Breast epithelium (tissue), 4 donors: ENCODE measurements around the gene SYMPK. TPM values are rescaled to one million over a fixed set of nuclear protein-coding genes. Genes with fewer than 3 reads are reported as not detected.

Source experiments
- DNase-seq, 2 donors: peaks; one replicate each; pipeline ENCODE4 v3.0.0-alpha.2; 2019; ENCODE audit warnings: low spot score in 2 of 2
- H3K27ac ChIP-seq, 2 donors: fragments of 200-600 bp; sonication (generic) in 1 of 2; one replicate each; pipeline ENCODE4 v1.5.1; 2016 to 2019; ENCODE audit warnings: mild to moderate bottlenecking in 1 of 2
- H3K27me3 ChIP-seq, 2 donors: fragments of 200-600 bp; sonication (generic) in 1 of 2; one replicate each; pipeline versions ENCODE4 v1.5.1 to v1.6.0; 2017 to 2019; ENCODE audit warnings: control low read depth in 1 of 2, mild to moderate bottlenecking in 1 of 2
- H3K36me3 ChIP-seq: fragments of 200-600 bp; one replicate; pipeline ENCODE4 v1.5.1; 2019
- H3K4me1 ChIP-seq, 2 donors: fragments of 200-600 bp; sonication (generic); one replicate each; pipeline ENCODE4 v1.5.1; 2016 to 2019; ENCODE audit warnings: control low read depth in 1 of 2
- H3K4me3 ChIP-seq, 3 donors: fragments of 200-600 bp; sonication (generic); 1 replicate in 2 of 3; 2 replicates in 1 of 3; pipeline ENCODE4 v1.5.1; 2016 to 2019; ENCODE audit warnings: mild to moderate bottlenecking in 3 of 3, moderate library complexity in 2 of 3
- H3K9me3 ChIP-seq, 2 donors: fragments of 200-600 bp; sonication (generic) in 1 of 2; one replicate each; pipeline ENCODE4 v1.5.1; 2016 to 2019; ENCODE audit warnings: control low read depth in 1 of 2
- POLR2A ChIP-seq: fragments of 450-650 bp; IDR thresholded peaks from one replicate; pipeline ENCODE4 v1.6.1; 2016; ENCODE audit warnings: antibody characterized with exemption, mild to moderate bottlenecking, moderate library complexity
- POLR2AphosphoS5 ChIP-seq, 3 donors: sonication (generic); formaldehyde crosslinking; IDR thresholded peaks; one replicate each; pipeline ENCODE4 v1.6.1; 2017; ENCODE audit warnings: antibody characterized with exemption in 3 of 3
- intact Hi-C: fragments of 100-400 bp; cut with DNase I; formaldehyde crosslinking; loops from one replicate; pipeline ENCODE4 v1.15.1; 2023; ENCODE audit warnings: low total_unique reads
- total RNA-seq, 3 donors: library from RNA; depleted of rRNA; stranded (reverse); fragments of >200 nt; gene quantifications; one replicate each; pipeline ENCODE4 v1.1.0, GENCODE V29; 2016
- TF ChIP-seq, protein P1 (sequence below), 3 donors: fragments of 450-650 bp; IDR thresholded peaks; one replicate each; pipeline ENCODE4 v1.5.1; 2016 to 2017; ENCODE audit warnings: antibody characterized with exemption in 3 of 3, mild to moderate bottlenecking in 3 of 3, moderate library complexity in 3 of 3

Gene SYMPK
- total RNA-seq, 3 donors from 2014 or later = 24.3 to 50.8 (median 31.3) TPM

DNA sequence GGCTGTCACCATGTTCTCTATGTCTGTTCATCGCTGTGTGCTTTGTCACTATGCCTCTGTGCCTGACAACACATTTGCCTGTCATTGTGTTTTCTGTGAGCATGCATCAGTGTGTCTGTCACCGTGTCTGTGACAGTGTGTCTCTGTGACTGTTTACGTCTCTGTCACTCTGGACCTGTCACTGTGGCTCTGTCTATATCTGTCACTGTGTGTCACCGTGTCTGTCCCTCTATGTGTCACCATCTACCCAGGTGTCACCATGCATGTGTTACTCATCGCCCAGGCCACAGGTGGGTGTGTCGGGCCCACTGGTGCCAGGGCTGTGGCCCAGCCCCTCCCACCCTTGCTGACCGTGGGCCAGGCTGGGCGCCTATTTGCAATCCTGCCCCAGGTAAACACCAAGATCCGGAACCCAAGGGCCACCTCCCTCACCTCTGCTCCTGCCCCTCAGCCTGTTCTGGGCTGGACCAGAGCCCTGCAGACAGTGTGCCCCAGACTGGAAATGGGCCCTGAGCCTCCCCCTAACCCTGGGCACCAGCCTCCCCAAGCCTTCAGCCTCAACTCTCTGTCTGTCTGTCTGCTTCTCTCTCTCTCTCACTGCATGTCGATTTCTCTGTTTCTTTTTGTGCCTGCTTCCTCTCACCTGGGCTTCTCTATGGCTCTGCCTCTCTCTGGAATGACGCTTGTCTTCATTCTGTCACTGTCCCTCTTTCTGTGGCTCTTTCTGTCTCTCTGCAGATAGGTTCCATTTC lies 15.3 kb upstream of the SYMPK start:
- peak; percentile 82 to 83 for DNase-seq
- H3K36me3 ChIP-seq = no peaks in the 10 kb centered on the region
- peak overlapping the region; percentile 93 to 95 for H3K27ac ChIP-seq
- no peak overlapping the region for H3K4me3 ChIP-seq
- no peaks in the 10 kb centered on the region for H3K9me3 ChIP-seq
- no peaks in the 10 kb centered on the region for H3K27me3 ChIP-seq
- intact Hi-C loops = no loop called here
- TF ChIP-seq, protein P1, sequence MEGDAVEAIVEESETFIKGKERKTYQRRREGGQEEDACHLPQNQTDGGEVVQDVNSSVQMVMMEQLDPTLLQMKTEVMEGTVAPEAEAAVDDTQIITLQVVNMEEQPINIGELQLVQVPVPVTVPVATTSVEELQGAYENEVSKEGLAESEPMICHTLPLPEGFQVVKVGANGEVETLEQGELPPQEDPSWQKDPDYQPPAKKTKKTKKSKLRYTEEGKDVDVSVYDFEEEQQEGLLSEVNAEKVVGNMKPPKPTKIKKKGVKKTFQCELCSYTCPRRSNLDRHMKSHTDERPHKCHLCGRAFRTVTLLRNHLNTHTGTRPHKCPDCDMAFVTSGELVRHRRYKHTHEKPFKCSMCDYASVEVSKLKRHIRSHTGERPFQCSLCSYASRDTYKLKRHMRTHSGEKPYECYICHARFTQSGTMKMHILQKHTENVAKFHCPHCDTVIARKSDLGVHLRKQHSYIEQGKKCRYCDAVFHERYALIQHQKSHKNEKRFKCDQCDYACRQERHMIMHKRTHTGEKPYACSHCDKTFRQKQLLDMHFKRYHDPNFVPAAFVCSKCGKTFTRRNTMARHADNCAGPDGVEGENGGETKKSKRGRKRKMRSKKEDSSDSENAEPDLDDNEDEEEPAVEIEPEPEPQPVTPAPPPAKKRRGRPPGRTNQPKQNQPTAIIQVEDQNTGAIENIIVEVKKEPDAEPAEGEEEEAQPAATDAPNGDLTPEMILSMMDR (IDR thresholded peaks at IDR 0.05) = no peak
- TF ChIP-seq POLR2A = no peak
- TF ChIP-seq POLR2AphosphoS5 (IDR thresholded peaks at IDR 0.05) = no peak
- H3K4me1 ChIP-seq = peaks cover 10 to 14% of the 10 kb centered on the region in 2 donors

DNA sequence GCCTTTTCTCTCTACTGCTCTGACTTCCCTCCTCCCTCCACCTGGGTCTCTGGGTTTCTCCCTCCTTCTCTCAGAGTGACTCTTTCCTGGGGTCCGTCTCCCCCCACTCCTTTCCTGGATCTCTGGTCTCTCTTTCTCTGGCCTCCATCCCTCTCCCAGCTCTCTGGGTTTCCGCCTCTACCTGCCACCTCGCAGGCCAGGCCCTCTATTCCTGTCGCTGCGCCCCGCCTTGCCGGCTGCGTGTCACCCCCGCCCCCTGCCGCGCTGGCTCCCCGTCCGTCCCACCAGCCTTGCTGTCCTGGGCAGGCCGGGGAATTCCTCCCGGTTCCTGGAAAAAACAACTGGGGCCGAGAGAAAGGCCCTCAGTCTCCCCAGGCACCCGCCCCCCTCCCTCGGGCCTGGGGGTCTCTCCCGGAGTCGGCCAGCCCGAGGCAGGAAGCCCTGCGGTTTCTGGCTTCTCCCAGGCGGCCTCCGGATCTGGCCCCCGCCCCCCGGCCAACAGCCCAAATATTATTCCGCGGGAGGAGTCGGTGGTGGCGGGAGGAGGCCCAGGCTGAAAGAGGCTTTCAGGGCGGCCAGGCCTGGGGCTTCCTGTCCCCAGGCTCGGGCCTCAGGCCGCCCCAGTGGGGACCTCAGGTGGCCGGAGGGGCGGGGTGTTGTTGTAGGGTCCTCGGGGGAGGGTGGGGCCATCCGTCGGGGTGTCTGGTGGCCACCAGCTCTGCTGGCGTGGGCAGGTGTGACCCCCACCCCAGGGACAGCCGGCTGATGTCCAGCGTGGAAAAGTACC lies 13.7 kb upstream of the SYMPK start:
- Histone ChIP-seq H3K36me3 (no peaks in the 10 kb centered on the region), H3K9me3 (no peaks in the 10 kb centered on the region), H3K27ac (peak overlapping the region; percentile 93 to 95), H3K4me1 (peaks cover 5 to 14% of the 10 kb centered on the region in 2 donors), H3K27me3 (no peaks in the 10 kb centered on the region), H3K4me3 (peak overlapping the region; percentile 30 to 59 (median 43))
- peak; percentile 58 to 72 for DNase-seq
- TF ChIP-seq POLR2AphosphoS5 (IDR thresholded peaks at IDR 0.05) (peak in 1 of 3 donors; percentile 25), POLR2A (no peak)
- TF ChIP-seq, protein P1 (IDR thresholded peaks at IDR 0.05) = no peak
- intact Hi-C loops = no loop called here

DNA sequence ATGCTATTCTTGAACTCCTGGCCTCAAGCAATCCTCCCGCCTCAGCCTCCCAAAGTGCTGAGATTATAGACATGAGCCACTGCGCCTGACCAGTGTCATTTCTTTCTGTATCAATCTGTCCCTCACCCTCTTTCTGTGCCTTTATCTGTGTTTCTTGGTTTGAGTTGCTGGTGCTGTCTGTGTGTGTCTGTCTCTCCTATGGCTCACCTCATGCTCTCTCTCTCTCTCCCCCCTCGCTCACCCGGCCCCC lies 13.1 kb upstream of the SYMPK start:
- peak overlapping the region in 2 of 3 donors; percentile 43 to 59 for H3K4me3 ChIP-seq
- intact Hi-C loops = no loop called here
- no peaks in the 10 kb centered on the region for H3K9me3 ChIP-seq
- peaks cover 5 to 14% of the 10 kb centered on the region in 2 donors for H3K4me1 ChIP-seq
- no peaks in the 10 kb centered on the region for H3K27me3 ChIP-seq
- no peak for DNase-seq
- no peak for TF ChIP-seq POLR2AphosphoS5 (IDR thresholded peaks at IDR 0.05)
- no peak for TF ChIP-seq POLR2A
- TF ChIP-seq, protein P1 (IDR thresholded peaks at IDR 0.05) = no peak
- H3K27ac ChIP-seq = peak overlapping the region; percentile 93 to 95
- no peaks in the 10 kb centered on the region for H3K36me3 ChIP-seq

DNA sequence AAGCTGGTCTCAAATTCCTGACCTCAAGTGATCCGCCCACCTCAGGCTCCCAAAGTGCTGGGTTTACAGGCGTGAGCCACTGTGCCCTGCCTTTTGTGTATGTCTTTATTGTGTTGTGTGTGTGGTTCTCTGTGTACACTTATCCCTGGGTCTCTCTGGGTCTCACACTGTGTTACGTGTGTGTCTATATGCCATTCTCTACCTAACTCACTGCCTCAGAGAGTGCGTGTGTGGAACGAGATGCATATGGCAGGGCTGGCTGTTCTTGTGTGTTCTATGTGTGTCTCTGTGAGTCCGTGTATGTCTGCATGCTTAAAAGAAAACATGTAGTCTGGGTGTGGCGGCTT lies 11.6 kb upstream of the SYMPK start:
- intact Hi-C loops = no loop called here
- Histone ChIP-seq H3K4me1 (peaks cover 5 to 14% of the 10 kb centered on the region in 2 donors), H3K27me3 (no peaks in the 10 kb centered on the region), H3K36me3 (no peaks in the 10 kb centered on the region), H3K9me3 (no peaks in the 10 kb centered on the region), H3K4me3 (no peak overlapping the region), H3K27ac (no peak overlapping the region)
- no peak for DNase-seq
- TF ChIP-seq POLR2AphosphoS5 (IDR thresholded peaks at IDR 0.05) = no peak

DNA sequence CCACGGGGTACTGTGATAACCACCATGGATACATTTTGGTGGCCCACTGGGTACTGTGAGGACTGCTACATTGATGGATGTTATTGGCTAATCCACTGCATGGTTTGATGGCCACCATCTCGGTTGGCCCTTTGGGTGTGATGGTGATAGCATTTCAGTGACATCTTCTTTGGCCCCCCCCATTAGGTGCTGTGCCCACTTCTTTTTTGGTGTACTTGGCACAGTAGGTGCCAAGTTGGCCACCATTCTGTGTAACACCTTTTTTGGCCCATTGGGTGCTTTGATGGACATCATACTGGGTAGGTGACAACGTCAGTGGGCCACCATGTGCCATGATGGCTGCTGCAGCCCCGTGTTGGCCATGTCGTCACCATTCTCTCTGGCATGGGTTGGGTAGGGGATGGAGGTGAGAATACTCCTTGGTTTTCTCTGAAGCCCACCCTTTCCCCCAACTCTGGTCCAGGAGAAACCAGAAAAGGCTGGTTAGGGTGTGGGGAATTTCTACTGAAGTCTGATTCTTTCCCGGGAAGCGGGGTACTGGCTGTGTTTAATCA lies 10.3 kb upstream of the SYMPK start:
- intact Hi-C loops = no loop called here
- no peak for DNase-seq
- TF ChIP-seq, protein P1 (IDR thresholded peaks at IDR 0.05) = no peak
- no peak for TF ChIP-seq POLR2AphosphoS5 (IDR thresholded peaks at IDR 0.05)
- no peak for TF ChIP-seq POLR2A
- H3K4me3 ChIP-seq = no peak overlapping the region
- H3K9me3 ChIP-seq = no peaks in the 10 kb centered on the region
- H3K27me3 ChIP-seq = no peaks in the 10 kb centered on the region
- H3K4me1 ChIP-seq = peaks cover under 1 to 14% of the 10 kb centered on the region in 2 donors
- no peaks in the 10 kb centered on the region for H3K36me3 ChIP-seq
- H3K27ac ChIP-seq = no peak overlapping the region
